ENCODE data around the gene IFITM2.

Gene IFITM2

DNA sequence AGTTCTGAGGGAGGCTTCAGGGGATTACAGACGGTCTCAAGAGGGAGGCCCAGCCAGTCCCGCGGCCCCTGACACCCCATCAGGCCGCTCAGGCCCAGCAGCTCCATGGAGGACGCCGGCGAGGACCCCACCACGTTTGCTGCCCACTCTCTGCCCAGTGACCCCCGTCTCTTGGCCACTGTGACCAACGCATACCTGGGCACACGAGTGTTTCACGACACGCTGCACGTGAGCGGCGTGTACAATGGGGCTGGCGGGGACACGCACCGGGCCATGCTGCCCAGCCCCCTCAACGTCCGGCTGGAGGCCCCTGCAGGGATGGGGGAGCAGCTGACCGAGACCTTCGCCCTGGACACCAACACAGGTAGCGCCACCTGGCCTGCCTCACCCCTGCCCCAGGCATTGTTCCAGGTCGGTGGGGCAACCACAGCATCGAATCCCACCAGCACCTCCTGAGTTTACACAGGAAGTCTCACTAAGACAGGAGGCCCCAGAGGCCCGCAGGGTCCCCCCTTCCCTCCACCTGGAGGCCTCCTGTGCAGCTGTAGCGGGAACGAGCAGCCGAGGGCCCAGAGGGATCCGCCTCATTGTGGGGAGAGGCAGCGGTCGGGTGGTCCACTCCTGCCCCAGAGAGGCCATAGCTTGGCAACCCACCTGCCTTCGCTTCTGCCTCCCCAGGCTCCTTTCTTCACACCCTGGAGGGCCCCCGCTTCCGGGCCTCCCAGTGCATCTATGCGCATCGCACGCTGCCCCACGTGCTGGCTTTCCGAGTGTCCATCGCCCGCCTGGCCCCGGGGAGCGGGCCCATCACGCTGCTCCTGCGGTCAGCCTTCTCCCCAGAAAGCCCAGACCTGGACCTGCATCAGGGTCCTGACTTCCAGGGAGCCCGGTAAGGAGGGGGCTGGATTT, 17.6 kb upstream of the IFITM2 start:
- POLR2A ChIA-PET = no interaction called here
- TF ChIP-seq CTCF (IDR thresholded peaks at IDR 0.05; ENCODE audit: control extremely low read depth, extremely low read depth, low read depth, missing control alignments) = no peak
- CTCF ChIA-PET = interaction anchor here (1.0 kb wide), 1 partner anchor 19 kb away, joined by 3 read pairs; no protein-coding TSS in a partner anchor
- DNase-seq (ENCODE audit: extremely low spot score) = no peak

DNA sequence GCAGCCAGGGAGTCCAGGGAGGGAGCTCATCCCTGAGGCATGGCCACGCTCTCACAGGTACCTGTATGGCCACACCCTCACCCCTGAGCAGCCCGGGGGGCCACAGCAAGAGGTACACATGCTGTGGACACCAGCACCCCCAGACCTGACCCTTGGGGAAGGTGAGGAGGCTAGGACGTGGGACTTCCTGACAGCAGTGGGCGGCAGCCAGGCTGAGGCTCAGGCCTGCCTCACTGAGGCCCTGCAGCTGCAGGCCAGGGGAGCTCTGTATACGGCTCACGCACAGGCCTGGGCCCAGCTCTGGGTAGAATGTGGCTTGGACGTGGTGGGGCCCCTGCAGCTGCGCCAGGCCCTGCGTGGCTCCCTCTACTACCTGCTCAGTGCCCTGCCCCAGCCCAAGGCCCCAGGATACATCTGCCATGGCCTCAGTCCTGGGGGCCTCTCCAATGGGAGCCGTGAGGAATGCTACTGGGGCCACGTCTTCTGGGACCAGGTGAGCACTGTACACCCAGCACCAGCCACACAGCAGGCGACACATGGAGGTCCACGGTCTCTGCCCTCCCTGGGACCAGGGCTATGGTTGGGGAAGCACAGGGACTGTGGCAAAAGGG, 16.9 kb upstream of the IFITM2 start:
- no peak for TF ChIP-seq CTCF (IDR thresholded peaks at IDR 0.05; ENCODE audit: control extremely low read depth, extremely low read depth, low read depth, missing control alignments)
- DNase-seq (ENCODE audit: extremely low spot score) = no peak
- ChIA-PET POLR2A (no interaction called here), CTCF (interaction anchor here (1.1 to 1.3 kb wide), 2 partner anchors 10 to 27 kb away, joined by 3 read pairs; no protein-coding TSS in a partner anchor)

DNA sequence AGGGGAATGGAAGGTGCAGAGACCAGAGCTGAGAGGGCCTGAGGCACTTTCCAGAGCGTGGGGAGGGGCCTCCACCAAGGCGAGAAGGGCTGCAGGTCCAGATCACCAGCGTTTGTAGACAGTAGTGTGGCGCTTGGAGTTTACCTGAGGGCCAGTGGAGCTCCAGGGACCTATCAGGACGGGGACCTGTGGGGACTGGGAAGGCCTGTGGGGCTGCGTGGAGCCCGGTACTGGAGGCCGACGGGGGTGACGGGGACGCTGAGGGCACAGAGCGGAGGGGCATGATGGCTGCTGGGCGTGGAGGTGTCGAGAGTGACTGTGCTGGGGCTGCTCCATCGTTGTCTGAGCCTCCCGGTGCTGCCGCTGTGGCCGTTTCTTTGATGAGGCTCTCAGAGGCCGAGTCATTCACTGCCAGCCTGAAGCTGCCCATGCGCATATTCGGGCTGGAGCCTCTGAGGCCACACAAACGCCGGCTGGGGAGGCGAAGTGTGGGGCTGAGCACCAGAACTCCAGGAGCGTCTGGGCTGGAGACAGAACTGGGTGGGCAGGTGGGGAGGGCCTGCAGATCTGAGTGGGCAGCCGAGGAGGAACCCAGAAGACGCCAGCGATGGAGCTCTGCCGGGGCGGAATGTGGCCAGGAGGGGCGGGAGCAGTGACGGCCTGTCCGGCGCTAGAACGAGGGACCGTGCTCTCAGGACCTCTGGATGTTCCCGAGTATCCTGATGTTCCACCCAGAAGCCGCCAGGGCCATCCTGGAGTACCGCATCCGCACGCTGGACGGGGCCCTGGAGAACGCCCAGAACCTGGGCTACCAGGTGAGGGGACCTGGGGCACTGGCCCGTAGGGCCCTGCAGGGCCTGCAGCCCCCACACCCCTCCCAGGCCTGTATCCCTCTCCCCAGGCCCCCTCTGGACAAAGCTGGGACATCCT, 16.1 kb upstream of the IFITM2 start:
- ChIA-PET CTCF (interaction anchor here (1.1 to 1.3 kb wide), 2 partner anchors 9 to 26 kb away, joined by 3 read pairs; no protein-coding TSS in a partner anchor), POLR2A (no interaction called here)
- no peak for TF ChIP-seq CTCF (IDR thresholded peaks at IDR 0.05; ENCODE audit: control extremely low read depth, extremely low read depth, low read depth, missing control alignments)
- DNase-seq (ENCODE audit: extremely low spot score) = no peak

GRCh38 chr11:292211-293121, 15.2 kb upstream of the IFITM2 start:
- ChIA-PET CTCF (no interaction called here), POLR2A (no interaction called here)
- no peak for DNase-seq (ENCODE audit: extremely low spot score)
- no peak for TF ChIP-seq CTCF (IDR thresholded peaks at IDR 0.05; ENCODE audit: control extremely low read depth, extremely low read depth, low read depth, missing control alignments)

GRCh38 chr11:293271-293851, 14.3 kb upstream of the IFITM2 start:
- ChIA-PET CTCF (interaction anchor here (1.2 to 2.8 kb wide), 3 partner anchors 12 to 43 kb away, joined by 3 to 10 read pairs (median 7); no protein-coding TSS in a partner anchor), POLR2A (no interaction called here)
- DNase-seq (ENCODE audit: extremely low spot score) = no peak
- TF ChIP-seq CTCF (IDR thresholded peaks at IDR 0.05; ENCODE audit: control extremely low read depth, extremely low read depth, low read depth, missing control alignments) = no peak
